Prostate gland (tissue), 2 donors: Measurements from ENCODE around the gene EPYC.

Source experiments
- CTCF ChIP-seq, 4 experiments: fragments of 200-600 bp in 2 of 4; fragments of 450-650 bp in 2 of 4; sonication (generic) in 2 of 4; IDR thresholded peaks; 1 replicate in 3 of 4; 2 replicates in 1 of 4; pipeline ENCODE4 v1.5.1; 2016 to 2019; ENCODE audit warnings: antibody characterized with exemption in 4 of 4, mild to moderate bottlenecking in 2 of 4, moderate library complexity in 2 of 4
- POLR2A ChIP-seq: fragments of 450-650 bp; IDR thresholded peaks from one replicate; pipeline ENCODE4 v1.6.1; 2016; ENCODE audit warnings: antibody characterized with exemption, mild to moderate bottlenecking
- POLR2AphosphoS5 ChIP-seq: sonication (generic); formaldehyde crosslinking; IDR thresholded peaks from one replicate; pipeline ENCODE4 v1.6.1; 2017; ENCODE audit warnings: antibody characterized with exemption

GRCh38 chr12:90977224-90977623 lies 27.5 kb downstream of the EPYC start:
- no peak for TF ChIP-seq CTCF (IDR thresholded peaks at IDR 0.05)
- TF ChIP-seq POLR2A = no peak
- TF ChIP-seq POLR2AphosphoS5 = no peak
